ENCODE results near the gene ADAMTS17.

ADAMTS17 gene

DNA sequence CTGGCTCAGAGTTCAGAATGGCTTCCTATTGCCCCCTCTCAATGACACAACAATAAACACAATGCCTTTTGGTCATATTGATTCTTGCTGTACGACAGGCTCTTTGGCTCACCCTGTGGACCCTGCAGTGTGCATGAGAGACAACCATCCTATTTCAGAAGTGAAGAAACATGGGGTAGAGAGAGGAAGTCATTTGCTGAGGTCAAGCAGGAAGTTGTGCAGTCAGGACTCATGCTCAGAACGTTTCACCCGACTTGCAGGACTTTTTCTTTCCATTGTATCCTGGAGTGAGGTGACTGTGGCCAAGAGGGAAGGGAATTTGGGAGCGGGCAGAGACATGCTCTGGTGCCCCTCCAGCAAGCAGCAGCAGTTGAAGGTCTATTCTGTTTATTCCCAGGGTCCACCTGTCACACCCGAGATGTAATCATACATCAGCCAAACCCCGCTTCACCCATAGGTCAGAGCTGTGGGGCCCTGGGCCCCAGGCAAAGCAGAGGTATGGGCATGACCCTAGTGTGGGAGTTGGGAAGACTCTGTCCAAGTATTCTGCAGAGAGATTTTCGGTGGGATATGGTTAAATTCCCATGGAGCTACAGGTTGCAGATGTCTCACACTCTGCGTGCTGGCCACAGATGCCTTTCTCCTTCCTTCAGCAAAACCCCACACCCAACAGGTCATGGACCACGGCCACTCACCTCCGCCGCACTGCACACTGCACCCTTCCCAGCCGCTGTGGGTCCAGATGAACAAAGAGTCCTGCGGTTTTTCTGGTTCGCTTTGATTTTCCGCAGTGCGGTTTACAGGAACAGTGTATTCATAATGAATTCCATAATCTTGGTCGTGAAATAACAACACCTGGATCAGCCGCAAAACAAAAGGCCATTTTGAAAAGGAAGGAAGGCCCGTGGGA lies 290.6 kb downstream of the ADAMTS17 start:
- no peak for DNase-seq (ENCODE audit: extremely low spot score)
- ChIA-PET CTCF (no interaction called here), POLR2A (no interaction called here)
- TF ChIP-seq, protein P1, sequence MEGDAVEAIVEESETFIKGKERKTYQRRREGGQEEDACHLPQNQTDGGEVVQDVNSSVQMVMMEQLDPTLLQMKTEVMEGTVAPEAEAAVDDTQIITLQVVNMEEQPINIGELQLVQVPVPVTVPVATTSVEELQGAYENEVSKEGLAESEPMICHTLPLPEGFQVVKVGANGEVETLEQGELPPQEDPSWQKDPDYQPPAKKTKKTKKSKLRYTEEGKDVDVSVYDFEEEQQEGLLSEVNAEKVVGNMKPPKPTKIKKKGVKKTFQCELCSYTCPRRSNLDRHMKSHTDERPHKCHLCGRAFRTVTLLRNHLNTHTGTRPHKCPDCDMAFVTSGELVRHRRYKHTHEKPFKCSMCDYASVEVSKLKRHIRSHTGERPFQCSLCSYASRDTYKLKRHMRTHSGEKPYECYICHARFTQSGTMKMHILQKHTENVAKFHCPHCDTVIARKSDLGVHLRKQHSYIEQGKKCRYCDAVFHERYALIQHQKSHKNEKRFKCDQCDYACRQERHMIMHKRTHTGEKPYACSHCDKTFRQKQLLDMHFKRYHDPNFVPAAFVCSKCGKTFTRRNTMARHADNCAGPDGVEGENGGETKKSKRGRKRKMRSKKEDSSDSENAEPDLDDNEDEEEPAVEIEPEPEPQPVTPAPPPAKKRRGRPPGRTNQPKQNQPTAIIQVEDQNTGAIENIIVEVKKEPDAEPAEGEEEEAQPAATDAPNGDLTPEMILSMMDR (IDR thresholded peaks at IDR 0.05; ENCODE audit: control extremely low read depth, extremely low read depth, low read depth, missing control alignments): no peak

DNA sequence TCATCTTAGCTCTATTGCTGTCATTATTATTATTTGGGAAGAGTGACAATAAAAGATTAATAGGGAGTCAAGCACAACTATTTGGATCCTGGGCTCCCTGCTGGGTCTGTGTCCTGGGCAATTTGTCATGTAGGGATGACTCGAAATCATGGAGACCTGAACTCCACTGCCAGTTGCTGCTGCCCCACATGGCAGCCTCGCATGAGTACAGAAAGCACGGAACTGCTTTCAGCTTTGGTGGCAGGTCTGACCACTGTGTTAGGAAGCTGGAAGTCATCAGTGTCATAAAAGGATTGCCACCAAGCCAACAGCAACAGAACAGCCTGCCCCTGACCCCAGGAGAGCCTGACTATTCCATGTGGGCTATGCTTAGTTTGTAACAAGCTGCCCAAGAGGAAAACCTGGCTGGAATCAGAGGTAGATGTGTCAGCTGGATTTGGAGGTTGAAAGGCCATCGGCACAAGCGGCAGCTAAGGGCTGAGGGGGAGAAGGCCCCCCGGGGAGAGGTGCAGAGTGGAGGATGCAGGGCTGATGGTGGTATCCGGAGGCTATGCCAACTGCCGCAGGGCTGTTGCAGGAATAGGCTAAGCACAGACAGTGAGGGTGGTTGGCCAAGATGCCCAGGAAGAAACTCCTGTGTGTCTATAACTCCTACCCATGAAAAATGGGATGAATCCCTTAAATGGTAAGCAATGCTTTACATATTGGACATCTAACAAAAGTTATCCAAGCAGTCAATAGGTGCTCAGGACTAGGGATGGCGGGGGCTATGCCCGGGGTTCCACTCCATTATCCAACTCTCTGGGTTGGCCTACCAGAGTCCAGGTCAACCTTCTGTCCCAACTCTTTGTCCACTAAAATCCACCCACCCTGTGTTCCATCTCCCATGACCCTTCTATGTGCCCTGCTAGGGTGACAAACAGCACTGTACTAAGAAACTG lies 291.6 kb downstream of the ADAMTS17 start:
- TF ChIP-seq, protein P1 (IDR thresholded peaks at IDR 0.05; ENCODE audit: control extremely low read depth, extremely low read depth, low read depth, missing control alignments): no peak
- ChIA-PET CTCF (no interaction called here), POLR2A (no interaction called here)
- DNase-seq (ENCODE audit: extremely low spot score): no peak

DNA sequence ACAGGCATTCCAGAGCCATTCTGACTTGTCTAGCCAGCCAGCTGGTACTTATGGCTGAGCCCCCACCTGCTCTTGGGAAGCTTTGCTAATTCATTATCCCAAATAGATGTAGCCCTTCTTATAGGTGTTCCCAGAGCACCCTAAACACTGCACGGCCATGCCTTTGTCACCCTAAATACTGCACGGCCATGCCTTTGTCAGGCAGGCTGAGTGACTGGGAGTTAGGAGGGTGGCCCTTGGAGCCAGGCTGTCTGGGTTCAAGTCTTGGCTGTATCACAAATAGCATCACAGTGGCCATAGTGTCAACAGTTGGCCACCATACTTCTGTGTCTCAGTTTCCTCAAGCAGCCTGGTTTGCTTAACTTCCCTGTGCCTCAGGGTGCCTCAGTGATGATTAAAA lies 292.3 kb downstream of the ADAMTS17 start:
- ChIA-PET CTCF (no interaction called here), POLR2A (no interaction called here)
- TF ChIP-seq, protein P1 (IDR thresholded peaks at IDR 0.05; ENCODE audit: control extremely low read depth, extremely low read depth, low read depth, missing control alignments): no peak
- DNase-seq (ENCODE audit: extremely low spot score): no peak

DNA sequence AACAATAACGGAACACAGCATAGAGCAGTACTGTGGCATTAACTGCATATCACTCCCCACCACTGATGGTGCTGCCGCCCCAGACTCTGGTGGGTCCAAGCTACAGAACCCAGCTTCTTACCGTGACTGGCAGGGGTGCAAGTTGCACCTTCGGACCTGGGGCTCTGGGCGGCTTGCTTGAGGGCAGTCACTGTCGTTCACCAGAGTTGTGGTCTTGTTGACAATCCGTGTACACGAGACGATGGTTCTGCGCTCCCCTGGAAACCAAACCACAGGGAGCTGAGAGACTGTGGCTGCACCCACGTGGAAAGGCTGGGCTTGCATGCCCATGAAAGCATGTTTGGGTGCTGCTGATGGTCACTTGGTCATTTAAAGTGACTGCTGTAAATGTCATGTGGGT lies 293.0 kb downstream of the ADAMTS17 start:
- CTCF ChIA-PET: no interaction called here
- POLR2A ChIA-PET: no interaction called here
- no peak for DNase-seq (ENCODE audit: extremely low spot score)
- TF ChIP-seq, protein P1 (IDR thresholded peaks at IDR 0.05; ENCODE audit: control extremely low read depth, extremely low read depth, low read depth, missing control alignments): no peak

DNA sequence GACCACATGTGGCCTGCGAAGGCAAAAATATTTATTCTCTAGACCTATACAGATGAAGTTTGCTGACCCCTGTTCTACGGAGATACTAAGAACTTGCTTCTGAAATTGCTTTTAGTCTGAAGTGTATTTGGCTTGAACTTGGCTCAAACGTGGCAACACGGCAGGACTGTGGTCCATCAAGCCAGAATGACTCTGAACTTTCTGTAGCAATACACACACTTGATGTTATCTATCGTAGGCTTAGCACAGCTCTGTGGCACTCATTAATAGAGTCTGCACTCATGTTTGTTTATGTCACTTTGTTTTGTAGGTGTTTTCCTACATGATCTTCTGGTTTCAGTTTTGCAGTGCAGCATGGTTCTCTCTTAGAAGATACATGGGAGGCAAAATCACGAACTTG lies 298.1 kb downstream of the ADAMTS17 start:
- ChIA-PET CTCF (no interaction called here), POLR2A (no interaction called here)
- TF ChIP-seq, protein P1 (IDR thresholded peaks at IDR 0.05; ENCODE audit: control extremely low read depth, extremely low read depth, low read depth, missing control alignments): no peak
- DNase-seq (ENCODE audit: extremely low spot score): no peak

DNA sequence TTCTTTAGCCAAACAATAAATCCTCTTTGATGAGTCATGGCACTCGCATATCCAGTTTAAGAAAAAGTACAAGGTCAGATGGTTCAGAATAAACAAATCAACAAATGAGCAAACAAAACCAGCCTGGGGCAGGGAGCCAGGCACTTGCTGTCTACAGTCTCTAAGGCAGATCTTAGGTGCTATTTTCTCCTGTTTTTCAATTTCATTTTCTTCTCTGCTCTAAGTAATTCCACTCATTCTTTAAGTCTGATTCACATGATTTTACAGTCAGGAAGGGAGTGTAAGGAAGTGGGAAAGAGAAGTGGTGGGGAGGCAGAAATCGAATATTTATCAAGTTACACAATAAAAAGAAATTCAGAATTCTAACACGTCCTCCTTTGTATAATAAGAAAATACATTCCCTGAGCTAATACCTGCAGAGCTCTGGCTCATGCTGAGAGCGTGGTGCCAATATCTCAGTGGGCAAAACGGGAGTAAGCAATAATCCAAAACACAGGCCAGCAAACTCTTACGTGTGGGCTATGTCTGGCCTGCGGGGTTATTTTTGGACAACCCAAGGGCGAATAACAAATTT lies 298.6 kb downstream of the ADAMTS17 start:
- TF ChIP-seq, protein P1 (IDR thresholded peaks at IDR 0.05; ENCODE audit: control extremely low read depth, extremely low read depth, low read depth, missing control alignments): no peak
- ChIA-PET POLR2A (no interaction called here), CTCF (no interaction called here)
- no peak for DNase-seq (ENCODE audit: extremely low spot score)

Measured in GM10248 (cell line).